Glutamatergic neuron (in vitro differentiated cells): Measurements from ENCODE around the gene BTBD17. TPM values are rescaled to one million over a fixed set of nuclear protein-coding genes. Genes with fewer than 3 reads are reported as not detected.
A peak's percentile ranks its signal among the peaks of the same experiment; 100 is the strongest.

Experiments
- DNase-seq: peaks from one replicate; pipeline ENCODE4 v3.0.0; 2022
- H3K27ac Mint-ChIP-seq: one replicate; pipeline ENCODE4 v1.8.0; 2020; ENCODE audit warnings: mild to moderate bottlenecking, mixed read lengths, inconsistent platforms; ENCODE audit not compliant: unreplicated experiment
- H3K27me3 Mint-ChIP-seq: one replicate; pipeline ENCODE4 v1.8.0; 2020; ENCODE audit warnings: mild to moderate bottlenecking, moderate library complexity, mixed read lengths, inconsistent platforms; ENCODE audit not compliant: unreplicated experiment
- H3K36me3 Mint-ChIP-seq: one replicate; pipeline ENCODE4 v1.8.0; 2020; ENCODE audit warnings: mild to moderate bottlenecking, mixed read lengths, inconsistent platforms; ENCODE audit not compliant: unreplicated experiment
- H3K4me1 Mint-ChIP-seq: one replicate; pipeline ENCODE4 v1.8.0; 2020; ENCODE audit warnings: mild to moderate bottlenecking, low read depth, mixed read lengths, inconsistent platforms; ENCODE audit not compliant: unreplicated experiment
- H3K4me3 Mint-ChIP-seq: one replicate; pipeline ENCODE4 v1.8.0; 2020; ENCODE audit warnings: mild to moderate bottlenecking, mixed read lengths, inconsistent platforms; ENCODE audit not compliant: unreplicated experiment
- H3K9me3 Mint-ChIP-seq: one replicate; pipeline ENCODE4 v1.8.0; 2020; ENCODE audit warnings: mild to moderate bottlenecking, moderate library complexity, mixed read lengths, inconsistent platforms; ENCODE audit not compliant: unreplicated experiment
- total RNA-seq: library from RNA; stranded (reverse); fragmentation: NEBNext Ultra II Directional; extraction: Animal tissue kit (Norgen Biotek cat#: 25700); gene quantifications from one replicate; pipeline ENCODE4 v1.2.1, GENCODE V29; 2021; ENCODE audit not compliant: unreplicated experiment
- TF ChIP-seq, protein P1 (sequence below): fragments of 200-600 bp; sonication (generic); IDR thresholded peaks from one replicate; pipeline ENCODE4 v1.5.0; 2021; ENCODE audit not compliant: partially characterized antibody, unreplicated experiment

Gene BTBD17
- total RNA-seq, 1 donor from 2014 or later: 310 TPM

DNA sequence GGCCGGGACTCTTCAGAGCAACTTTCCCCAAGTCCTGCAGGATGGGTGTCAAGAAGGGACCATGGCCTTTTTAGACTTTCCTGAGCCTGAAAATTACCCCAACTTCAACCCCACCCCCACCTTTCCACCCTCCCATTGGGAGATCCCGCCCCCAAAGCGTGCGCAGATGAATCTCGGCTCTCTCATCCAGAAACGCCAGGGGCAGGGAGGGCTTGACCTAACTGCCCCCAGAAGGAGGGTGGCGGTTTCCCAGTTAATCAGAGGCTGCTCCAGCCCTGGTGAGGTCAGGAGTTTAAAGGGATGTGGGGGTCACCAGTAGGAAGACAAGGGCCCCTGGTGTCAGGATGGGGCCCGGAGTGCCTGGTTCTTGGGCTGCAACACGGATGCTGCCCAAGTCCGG lies 35.2 kb downstream of the BTBD17 start:
- TF ChIP-seq, protein P1, sequence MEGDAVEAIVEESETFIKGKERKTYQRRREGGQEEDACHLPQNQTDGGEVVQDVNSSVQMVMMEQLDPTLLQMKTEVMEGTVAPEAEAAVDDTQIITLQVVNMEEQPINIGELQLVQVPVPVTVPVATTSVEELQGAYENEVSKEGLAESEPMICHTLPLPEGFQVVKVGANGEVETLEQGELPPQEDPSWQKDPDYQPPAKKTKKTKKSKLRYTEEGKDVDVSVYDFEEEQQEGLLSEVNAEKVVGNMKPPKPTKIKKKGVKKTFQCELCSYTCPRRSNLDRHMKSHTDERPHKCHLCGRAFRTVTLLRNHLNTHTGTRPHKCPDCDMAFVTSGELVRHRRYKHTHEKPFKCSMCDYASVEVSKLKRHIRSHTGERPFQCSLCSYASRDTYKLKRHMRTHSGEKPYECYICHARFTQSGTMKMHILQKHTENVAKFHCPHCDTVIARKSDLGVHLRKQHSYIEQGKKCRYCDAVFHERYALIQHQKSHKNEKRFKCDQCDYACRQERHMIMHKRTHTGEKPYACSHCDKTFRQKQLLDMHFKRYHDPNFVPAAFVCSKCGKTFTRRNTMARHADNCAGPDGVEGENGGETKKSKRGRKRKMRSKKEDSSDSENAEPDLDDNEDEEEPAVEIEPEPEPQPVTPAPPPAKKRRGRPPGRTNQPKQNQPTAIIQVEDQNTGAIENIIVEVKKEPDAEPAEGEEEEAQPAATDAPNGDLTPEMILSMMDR: no peak
- H3K36me3 Mint-ChIP-seq: peaks cover 5% of the 10 kb centered on the region
- peaks cover 7% of the 10 kb centered on the region for H3K27me3 Mint-ChIP-seq
- peak overlapping the region; percentile 80 for H3K27ac Mint-ChIP-seq
- peaks cover 24% of the 10 kb centered on the region for H3K9me3 Mint-ChIP-seq
- no peak for DNase-seq
- peak overlapping the region; percentile 93 for H3K4me3 Mint-ChIP-seq
- H3K4me1 Mint-ChIP-seq: peaks cover 33% of the 10 kb centered on the region

DNA sequence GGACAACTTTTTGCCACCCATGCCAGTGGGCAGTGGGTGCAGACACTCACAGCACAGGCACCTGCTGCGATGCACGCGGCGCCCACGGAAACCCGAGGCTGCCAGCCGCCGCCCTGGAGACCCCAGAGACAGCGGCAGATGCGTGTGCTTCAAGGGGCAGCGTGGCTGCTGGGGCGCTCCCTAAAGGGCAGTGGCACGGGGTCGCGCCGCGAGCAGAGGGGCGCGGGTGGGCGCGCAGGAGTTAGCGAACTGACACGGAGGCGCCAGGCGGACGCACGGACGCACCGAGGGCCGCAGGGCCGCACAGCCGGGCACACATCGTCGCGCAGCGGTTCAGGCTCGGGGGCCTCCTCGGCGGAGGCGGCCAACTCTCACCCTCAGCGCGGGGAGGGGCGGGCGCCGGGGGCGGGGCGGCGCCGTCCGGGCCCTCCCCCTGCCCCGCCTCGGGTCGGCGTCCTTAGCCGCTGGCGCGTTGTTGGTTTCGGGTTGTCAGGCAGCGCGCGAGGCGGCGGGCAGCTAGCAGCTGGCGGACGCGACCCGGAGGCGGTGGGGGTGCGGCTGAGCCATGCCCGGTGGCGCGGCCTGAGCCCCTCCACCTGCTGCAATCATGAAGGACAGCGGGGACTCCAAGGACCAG lies 35.8 kb downstream of the BTBD17 start, which contains the start of gene KIF19:
Gene KIF19, plus strand, starts transcription at position 484 of the 637 bp plus-strand sequence. Its CDS starts 124 bp downstream, at position 608.
- Mint-ChIP-seq H3K36me3 (peaks cover 5% of the 10 kb centered on the region), H3K4me3 (peak within 1 kb of the TSS; percentile 93), H3K4me1 (peaks cover 30% of the 10 kb centered on the region), H3K9me3 (peaks cover 22% of the 10 kb centered on the region), H3K27me3 (peaks cover 7% of the 10 kb centered on the region), H3K27ac (peak within 1 kb of the TSS; percentile 80)
- TF ChIP-seq, protein P1: no peak
- DNase-seq: peak; percentile 76

DNA sequence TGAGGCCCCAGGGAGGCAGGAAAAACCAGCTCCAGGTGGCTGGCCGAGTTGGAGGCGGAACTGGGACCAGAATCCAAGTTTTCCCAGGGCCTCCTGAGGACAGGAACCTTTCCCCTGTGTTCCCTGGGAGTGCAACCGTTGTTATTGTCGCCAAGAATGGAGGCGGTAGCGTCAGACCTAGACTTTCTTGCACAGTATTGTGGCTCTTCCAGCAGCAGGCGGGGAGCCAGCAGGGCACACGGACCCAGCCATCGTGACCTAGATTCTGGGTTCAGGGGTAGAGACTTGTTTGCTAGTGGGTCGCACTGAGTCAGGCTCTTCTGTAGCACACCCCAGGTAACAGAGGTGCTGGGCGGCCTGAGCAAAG lies 36.3 kb downstream of the BTBD17 start:
- TF ChIP-seq, protein P1: no peak
- Mint-ChIP-seq H3K4me3 (peak overlapping the region; percentile 49), H3K36me3 (peaks cover 5% of the 10 kb centered on the region), H3K4me1 (peaks cover 28% of the 10 kb centered on the region), H3K9me3 (peaks cover 21% of the 10 kb centered on the region), H3K27me3 (peaks cover 7% of the 10 kb centered on the region), H3K27ac (peak overlapping the region; percentile 62)
- DNase-seq: no peak

DNA sequence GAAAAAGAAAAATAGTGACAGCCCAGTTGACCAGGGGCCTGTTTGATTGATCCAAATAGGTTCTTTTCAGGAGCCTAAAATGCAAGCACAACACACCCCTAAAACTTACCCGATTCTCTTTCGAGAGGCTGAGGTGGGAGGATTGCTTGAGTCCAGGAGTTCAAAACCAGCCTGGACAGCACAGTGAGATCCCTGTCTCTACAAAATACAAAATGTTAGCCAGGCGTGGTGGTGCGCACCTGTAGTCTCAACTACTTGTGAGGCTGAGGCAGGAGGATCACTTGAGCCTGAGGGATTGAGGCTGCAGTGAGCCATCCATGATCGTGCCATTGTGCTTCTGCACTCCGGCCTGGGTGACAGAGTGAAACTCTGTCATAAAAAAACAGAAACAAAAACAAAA lies 37.1 kb downstream of the BTBD17 start:
- Mint-ChIP-seq H3K27me3 (peaks cover 5% of the 10 kb centered on the region), H3K27ac (peak overlapping the region; percentile 17), H3K36me3 (peaks cover 5% of the 10 kb centered on the region), H3K4me3 (no peak overlapping the region), H3K9me3 (peaks cover 22% of the 10 kb centered on the region), H3K4me1 (peaks cover 21% of the 10 kb centered on the region)
- no peak for DNase-seq
- TF ChIP-seq, protein P1: no peak

DNA sequence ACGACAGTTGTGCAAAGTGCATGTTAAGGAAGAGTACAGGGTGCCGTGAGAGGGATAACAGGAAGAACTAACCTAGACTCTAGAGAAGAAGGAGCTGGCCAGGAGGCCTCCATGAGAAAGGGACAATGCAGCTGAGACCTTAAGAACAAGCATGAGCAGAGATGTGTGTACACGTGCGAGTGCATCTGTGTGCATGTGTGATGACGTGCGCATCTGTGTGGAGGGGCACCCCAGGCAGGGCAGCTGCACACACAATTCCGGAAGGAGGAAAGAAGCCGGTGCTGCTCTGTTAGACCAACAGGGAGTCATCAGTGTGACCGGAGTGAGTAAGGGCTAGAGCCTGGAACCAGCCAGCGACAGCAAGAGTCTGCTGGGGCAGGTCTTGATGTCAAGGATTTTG lies 43.3 kb downstream of the BTBD17 start:
- H3K27ac Mint-ChIP-seq: no peak overlapping the region
- peaks cover 4% of the 10 kb centered on the region for H3K36me3 Mint-ChIP-seq
- TF ChIP-seq, protein P1: no peak
- H3K27me3 Mint-ChIP-seq: peaks cover 5% of the 10 kb centered on the region
- H3K4me1 Mint-ChIP-seq: peaks cover 9% of the 10 kb centered on the region
- H3K4me3 Mint-ChIP-seq: no peak overlapping the region
- peaks cover 4% of the 10 kb centered on the region for H3K9me3 Mint-ChIP-seq
- no peak for DNase-seq
